GM21619 (cell line): ENCODE data around the gene XYLB.

Source experiments
- ATAC-seq: cut with Tn5 transposase; IDR thresholded peaks from one replicate; pipeline ENCODE4 v1.9.1; 2021; ENCODE audit not compliant: unreplicated experiment

Gene XYLB

GRCh38 chr3:38453913-38454177 is 107.3 kb downstream of the XYLB start:
- ATAC-seq = no peak

DNA sequence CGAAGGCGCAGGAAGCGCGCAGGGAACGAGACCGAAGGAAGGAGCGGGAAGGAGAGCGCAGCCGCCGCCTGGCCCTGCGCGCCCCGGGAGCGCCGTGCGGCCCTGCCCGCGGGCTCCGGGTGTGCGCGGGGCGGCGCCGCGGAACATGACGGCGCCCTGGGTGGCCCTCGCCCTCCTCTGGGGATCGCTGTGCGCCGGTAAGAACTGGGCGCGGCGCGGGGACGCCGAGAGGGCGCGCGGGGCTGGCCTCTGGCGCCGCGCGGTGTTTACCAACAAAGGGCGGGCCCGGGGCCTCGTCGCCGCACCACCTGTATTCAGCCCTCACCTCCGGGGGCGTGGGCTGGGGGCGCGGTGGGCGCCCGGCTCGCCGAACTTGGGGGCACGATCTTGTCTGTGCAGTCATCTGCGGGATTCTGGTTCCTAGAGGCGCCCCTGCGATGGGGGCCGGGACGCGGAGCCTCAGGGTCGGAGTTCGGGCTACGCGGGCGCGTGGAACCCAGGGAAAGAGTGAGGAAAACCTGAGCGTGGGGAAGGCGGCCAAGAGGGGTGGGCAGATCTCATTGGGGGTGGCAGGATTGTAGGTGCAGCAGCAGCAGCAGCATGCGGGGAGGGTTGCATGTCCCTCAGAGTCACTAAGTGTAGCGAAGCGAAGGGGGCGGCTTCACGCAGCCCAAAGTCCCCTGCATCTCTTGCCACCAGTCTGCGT is 107.7 kb downstream of the XYLB start:
- peak; percentile 22 for ATAC-seq

DNA sequence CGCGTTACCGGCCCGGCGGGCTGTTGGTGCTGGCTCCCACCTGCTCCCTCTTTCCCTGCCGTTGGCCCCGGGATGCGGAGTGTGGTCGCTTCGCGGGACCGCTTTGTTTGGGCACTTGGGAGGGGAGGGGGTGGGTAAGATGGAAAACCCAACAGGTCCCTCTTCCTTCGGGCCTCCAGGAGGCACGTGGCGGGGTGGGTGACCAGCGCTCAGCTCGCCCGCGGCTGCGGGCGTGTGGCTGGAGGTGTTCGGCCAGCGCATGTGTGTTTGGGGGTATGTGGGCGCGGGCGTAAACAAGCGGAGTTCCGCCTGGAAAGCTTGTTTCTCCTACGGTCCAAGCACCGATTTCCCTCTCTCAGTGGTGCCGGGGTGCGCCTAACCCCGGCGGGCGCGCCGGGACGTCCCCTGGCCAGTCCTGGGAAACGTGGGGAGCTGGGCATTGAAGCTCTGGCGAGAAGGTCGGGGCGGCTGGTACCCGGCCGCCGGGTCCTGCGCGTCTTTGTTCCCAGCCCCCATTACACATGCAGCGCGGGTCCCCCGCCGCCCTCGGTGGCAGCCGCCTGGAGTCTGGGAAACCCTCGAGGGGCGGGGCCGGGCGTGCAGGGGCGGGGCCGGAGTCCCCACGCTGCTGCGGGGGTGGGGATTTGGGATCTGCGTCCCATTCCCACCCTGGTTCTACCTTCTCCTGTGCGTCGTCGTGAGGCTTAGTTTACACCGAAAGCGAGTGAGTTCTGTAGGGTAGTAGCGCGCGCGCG is 108.5 kb downstream of the XYLB start:
- peak; percentile 37 for ATAC-seq

- peak; percentile 18 for ATAC-seq
Observed at GRCh38 chr3:38455639-38456430, 109.2 kb downstream of the XYLB start.

DNA sequence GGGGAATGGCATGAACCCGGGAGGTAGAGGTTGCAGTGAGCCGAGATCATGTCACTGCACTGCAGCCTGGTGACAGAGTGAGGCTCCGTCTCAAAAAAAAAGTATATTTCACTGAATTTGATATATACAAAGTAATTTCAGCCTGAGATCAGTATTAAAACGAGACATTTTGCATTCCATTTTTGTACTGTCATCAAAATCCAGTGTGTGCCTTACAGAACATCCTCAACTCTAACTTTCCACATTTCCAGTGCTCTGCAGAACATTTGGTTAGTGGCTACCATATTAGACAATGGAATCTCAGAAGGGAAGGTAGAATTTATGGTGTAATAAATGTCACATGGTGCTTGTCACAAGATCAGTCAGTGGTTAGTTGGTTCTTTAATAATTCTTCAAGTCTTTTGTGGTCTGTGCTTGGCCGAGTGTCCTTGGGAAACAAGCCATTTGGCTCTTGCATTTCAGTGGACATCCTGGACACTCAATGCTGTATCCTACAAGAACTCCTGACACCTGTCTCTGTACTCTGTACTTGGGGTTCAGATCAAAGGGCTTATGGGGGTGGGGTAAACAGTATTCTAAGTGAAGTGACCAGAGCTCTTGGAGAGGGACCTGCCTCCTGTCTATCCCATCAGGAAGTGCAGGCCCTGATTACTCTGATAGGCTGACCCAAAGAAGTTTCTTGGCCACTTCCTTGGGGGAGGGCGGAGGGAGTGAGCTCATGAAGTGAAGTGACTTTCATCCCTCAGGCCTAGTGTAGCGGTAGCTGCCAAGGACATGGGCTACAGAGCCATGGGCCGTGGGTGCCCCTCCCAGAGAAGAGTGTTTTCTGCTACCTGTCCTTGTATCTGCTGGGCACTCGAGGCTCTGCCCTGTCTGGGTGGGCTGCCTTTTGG is 110.8 kb downstream of the XYLB start:
- no peak for ATAC-seq

DNA sequence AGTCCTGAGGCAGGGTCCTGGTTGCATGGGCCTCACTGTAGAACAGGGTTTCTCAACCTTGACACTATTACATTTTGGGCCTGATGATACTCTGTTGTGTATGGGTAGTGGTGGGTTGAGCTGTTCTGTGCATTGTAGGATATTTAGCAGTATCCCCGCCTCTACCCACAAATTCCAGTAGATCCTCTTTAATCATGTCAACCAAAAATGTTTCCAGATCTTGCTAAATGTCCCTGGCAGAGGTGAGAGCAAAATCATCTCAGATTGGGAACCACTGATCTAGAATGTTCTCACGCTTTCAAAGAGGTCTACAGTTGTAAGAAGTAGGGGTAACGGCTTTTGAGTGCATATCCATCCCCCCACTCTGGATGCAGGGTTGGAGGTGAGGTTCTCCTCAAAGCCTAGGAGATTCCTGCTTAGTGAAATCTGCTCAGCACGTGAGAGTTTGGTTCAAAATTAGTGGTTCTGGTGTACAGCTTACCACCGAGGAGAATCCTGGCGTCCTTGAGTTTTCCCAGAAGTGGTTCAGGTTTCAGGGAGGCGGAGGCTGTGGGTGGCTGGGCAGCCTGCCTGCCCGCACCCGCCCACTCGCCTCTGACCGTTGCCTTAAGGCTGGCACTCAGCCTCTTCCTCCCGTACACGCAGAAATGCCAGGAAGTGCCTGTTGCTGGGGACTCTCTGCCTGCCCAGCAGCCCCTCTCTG is 112.4 kb downstream of the XYLB start:
- ATAC-seq = no peak

DNA sequence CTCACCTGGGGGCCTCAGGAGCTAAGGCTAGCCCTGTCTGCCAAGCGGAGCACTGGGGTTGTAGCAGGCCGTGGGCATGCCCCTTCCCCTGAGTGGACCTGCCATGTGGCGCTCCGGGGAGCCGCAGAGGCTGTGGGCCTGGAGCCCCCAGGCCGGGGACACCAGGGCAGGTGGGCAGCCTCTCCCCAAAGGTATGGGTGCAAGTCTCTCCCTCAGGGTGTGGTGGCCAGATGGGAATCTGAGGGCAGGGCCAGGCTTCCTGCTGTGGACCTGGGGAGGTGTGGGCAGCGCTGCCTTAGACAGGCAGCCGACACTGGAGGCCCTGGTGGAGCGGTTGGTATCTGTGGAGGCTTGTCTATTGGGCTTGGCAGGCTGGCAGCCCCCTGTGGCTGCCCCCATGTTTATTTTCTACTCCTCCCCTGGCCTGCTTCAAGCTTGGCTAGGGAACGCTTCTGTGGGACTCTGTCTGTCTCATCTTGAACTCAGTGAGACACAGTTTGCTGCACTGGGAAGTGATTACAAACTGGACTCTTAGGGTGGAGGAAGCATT is 113.0 kb downstream of the XYLB start:
- ATAC-seq = no peak

DNA sequence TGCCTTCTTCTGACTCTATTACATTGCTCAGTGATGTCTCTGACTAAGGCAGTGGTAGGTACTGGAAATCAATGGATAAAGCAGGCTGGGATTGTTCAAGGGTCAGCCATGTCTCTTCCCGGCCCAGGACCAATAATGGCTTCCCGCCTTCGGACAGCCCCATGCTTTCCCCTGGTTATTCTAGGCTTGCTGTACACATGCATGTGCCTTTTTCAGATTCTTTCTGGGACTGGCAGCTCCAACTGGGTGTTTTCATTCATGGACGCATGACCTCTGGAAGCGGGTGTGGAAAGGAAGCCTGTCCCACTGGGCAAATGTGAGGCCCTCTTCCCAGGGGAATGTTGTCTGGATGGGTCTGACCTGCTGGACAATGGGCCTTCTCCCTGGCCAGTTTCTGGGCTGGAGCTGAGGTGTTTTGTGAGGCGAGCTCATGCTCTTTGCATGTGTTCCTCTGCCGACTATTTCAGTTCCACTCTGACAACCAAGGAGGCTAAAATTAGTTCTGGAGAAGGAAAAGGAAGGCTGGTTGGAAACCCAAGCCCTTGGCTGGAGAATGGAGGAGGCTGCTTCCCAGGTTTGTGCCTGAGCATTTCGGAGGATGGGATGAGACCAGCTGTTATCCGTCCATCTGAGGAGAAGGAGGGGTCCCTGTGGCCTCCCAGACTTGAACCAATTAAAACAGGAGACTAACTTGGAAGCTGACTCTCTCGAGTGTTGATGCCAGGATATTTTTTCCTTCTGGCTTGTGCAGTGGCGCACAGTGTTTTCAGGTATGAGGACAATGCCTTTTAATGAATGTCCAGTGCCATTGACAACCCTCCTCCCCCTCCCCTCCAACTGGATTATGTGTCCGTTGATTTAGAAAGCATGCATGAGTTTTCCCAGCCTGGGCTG is 114.0 kb downstream of the XYLB start:
- no peak for ATAC-seq
